CD14-positive monocyte (primary cell): ENCODE results near the gene CEP20. TPM values are rescaled to one million over a fixed set of nuclear protein-coding genes. Genes with fewer than 3 reads are reported as not detected.

Experiments used
- DNase-seq, 3 donors: peaks; one replicate each; pipeline ENCODE4 v3.0.0-alpha.2; 2011 to 2022
- H2AFZ ChIP-seq: 2 replicates; pipeline ENCODE4 v1.6.0; 2012; ENCODE audit warnings: mild to moderate bottlenecking, low read depth, low read length, inconsistent platforms; ENCODE audit not compliant: insufficient read depth, poor library complexity, severe bottlenecking
- H3K27ac ChIP-seq, 2 donors: 1 replicate in 1 of 2; 2 replicates in 1 of 2; pipeline ENCODE4 v1.5.1; 2012 to 2013; ENCODE audit warnings: low read length in 2 of 2, control low read depth in 1 of 2, inconsistent platforms in 1 of 2, low read depth in 1 of 2, mild to moderate bottlenecking in 1 of 2
- H3K27me3 ChIP-seq, 2 donors: one replicate each; pipeline versions ENCODE4 v1.6.0 to v1.6.1; 2011 to 2013; ENCODE audit warnings: low read length in 2 of 2; ENCODE audit not compliant: control insufficient read depth in 2 of 2, insufficient read depth in 2 of 2
- H3K36me3 ChIP-seq, 2 donors: replicated peaks in 1 of 2; 1 replicate in 1 of 2; 2 replicates in 1 of 2; pipeline versions ENCODE4 v1.5.1 to v1.6.1; 2012 to 2013; ENCODE audit warnings: low read length in 2 of 2, control low read depth in 1 of 2, inconsistent platforms in 1 of 2, mild to moderate bottlenecking in 1 of 2; ENCODE audit not compliant: insufficient read depth in 2 of 2, control insufficient read depth in 1 of 2
- H3K4me1 ChIP-seq, 2 donors: 1 replicate in 1 of 2; 2 replicates in 1 of 2; pipeline versions ENCODE4 v1.5.1 to v1.6.1; 2012 to 2013; ENCODE audit warnings: low read length in 2 of 2, control low read depth in 1 of 2, inconsistent platforms in 1 of 2, mild to moderate bottlenecking in 1 of 2, moderate library complexity in 1 of 2; ENCODE audit not compliant: insufficient read depth in 2 of 2, control insufficient read depth in 1 of 2
- H3K4me2 ChIP-seq: replicated peaks from 2 replicates; pipeline ENCODE3; 2012; ENCODE audit warnings: low read length, moderate library complexity, mild to moderate bottlenecking; ENCODE audit not compliant: poor library complexity, severe bottlenecking; ENCODE audit errors: extremely low read depth
- H3K4me3 ChIP-seq, 3 experiments: fragments of 200-600 bp in 1 of 3; sonication (generic) in 1 of 3; replicated peaks in 1 of 3; 1 replicate in 2 of 3; 2 replicates in 1 of 3; pipeline ENCODE4 v1.5.1; 2011 to 2013; ENCODE audit warnings: low read length in 3 of 3, mild to moderate bottlenecking in 3 of 3, control low read depth in 2 of 3, low read depth in 2 of 3, inconsistent platforms in 1 of 3, moderate library complexity in 1 of 3
- H3K79me2 ChIP-seq: 2 replicates; pipeline ENCODE4 v1.6.0; 2012; ENCODE audit warnings: mild to moderate bottlenecking, control low read depth, inconsistent platforms, low read length, moderate library complexity; ENCODE audit not compliant: insufficient read depth
- H3K9ac ChIP-seq: 2 replicates; pipeline ENCODE4 v1.6.0; 2017; ENCODE audit warnings: low read length, mild to moderate bottlenecking; ENCODE audit not compliant: insufficient read depth, poor library complexity, severe bottlenecking
- H3K9me3 ChIP-seq, 2 donors: replicated peaks in 1 of 2; 1 replicate in 1 of 2; 2 replicates in 1 of 2; pipeline versions ENCODE4 v1.5.1 to v1.6.1; 2012 to 2013; ENCODE audit warnings: low read length in 2 of 2, control low read depth in 1 of 2; ENCODE audit not compliant: control insufficient read depth in 1 of 2, insufficient read depth in 1 of 2
- H4K20me1 ChIP-seq: 2 replicates; pipeline ENCODE4 v1.6.0; 2012; ENCODE audit warnings: mild to moderate bottlenecking, low read length, control low read depth, moderate library complexity; ENCODE audit not compliant: insufficient read depth
- H3K27ac Mint-ChIP-seq, 7 donors: one replicate each; pipeline ENCODE4 v1.8.0; 2020; ENCODE audit warnings: mild to moderate bottlenecking in 7 of 7, mixed read lengths in 7 of 7, moderate library complexity in 6 of 7, inconsistent platforms in 2 of 7
- H3K27me3 Mint-ChIP-seq, 3 donors: one replicate each; pipeline ENCODE4 v1.8.0; 2021 to 2022; ENCODE audit warnings: low read depth in 3 of 3, mild to moderate bottlenecking in 3 of 3, mixed read lengths in 3 of 3, moderate library complexity in 3 of 3, inconsistent platforms in 1 of 3
- H3K36me3 Mint-ChIP-seq, 2 donors: one replicate each; pipeline ENCODE4 v1.8.0; 2020; ENCODE audit warnings: mixed read lengths in 2 of 2, inconsistent platforms in 1 of 2, mild to moderate bottlenecking in 1 of 2
- H3K4me1 Mint-ChIP-seq: one replicate; pipeline ENCODE4 v1.8.0; 2020; ENCODE audit warnings: mild to moderate bottlenecking, mixed read lengths
- H3K4me3 Mint-ChIP-seq, 2 donors: one replicate each; pipeline ENCODE4 v1.8.0; 2020; ENCODE audit warnings: mild to moderate bottlenecking in 2 of 2, mixed read lengths in 2 of 2, moderate library complexity in 1 of 2
- H3K9me3 Mint-ChIP-seq, 7 donors: one replicate each; pipeline ENCODE4 v1.8.0; 2020 to 2022; ENCODE audit warnings: mixed read lengths in 7 of 7, mild to moderate bottlenecking in 6 of 7, moderate library complexity in 6 of 7, inconsistent platforms in 2 of 7
- CTCF ChIP-seq: fragments of 200-600 bp; IDR thresholded peaks from one replicate; pipeline ENCODE4 v1.8.0; 2022; ENCODE audit warnings: antibody characterized with exemption, mild to moderate bottlenecking
- WGBS: methylation state at CpG from one replicate; pipeline ENCODE4 v1.1.5; 2013; ENCODE audit warnings: missing lambda C conversion rate; ENCODE audit not compliant: insufficient coverage; 5-methylcytosine and 5-hydroxymethylcytosine counted together
- intact Hi-C, 2 donors: fragments of 100-400 bp; cut with micrococcal nuclease; formaldehyde crosslinking; loops; one replicate each; pipeline versions ENCODE4 v1.15.0 to v1.15.1; 2023
- polyA plus RNA-seq, 3 donors: library from polyadenylated mRNA; depleted of rRNA in 1 of 3; unstranded in 2 of 3; stranded (reverse) in 1 of 3; fragments of 300-500 nt in 2 of 3; fragments of >200 nt in 1 of 3; fragmentation: Illumina TruSeq in 2 of 3; gene quantifications; 1 replicate in 2 of 3; 2 replicates in 1 of 3; pipeline ENCODE4 v1.2.3, GENCODE V29; 2012 to 2021

Gene CEP20
- polyA plus RNA-seq, 3 donors: 11.6 to 27.3 (median 24.7) TPM

DNA sequence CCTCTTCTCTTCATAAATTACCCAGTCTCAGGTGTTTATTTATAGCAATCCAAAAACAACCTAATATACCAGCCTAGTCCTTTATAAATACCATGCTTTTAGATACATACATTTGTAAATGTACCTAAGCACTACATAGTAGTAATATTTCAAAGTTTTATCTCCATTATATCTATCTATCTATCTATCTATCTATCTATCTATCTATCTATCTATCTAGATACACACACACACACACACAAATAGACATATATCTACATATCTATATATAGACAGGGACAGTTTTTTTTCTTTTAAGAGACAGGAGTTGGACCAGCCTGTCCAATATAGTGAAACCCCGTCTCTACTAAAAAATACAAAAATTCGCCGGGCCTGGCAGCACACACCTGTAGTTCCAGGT is 5.8 kb downstream of the CEP20 start:
- no CpG with 5 or more reads among the region's 3 CpGs for WGBS
- no peak for TF ChIP-seq CTCF
- DNase-seq: no peak
- peaks cover 47 to 48% of the 10 kb centered on the region in 2 donors for H3K36me3 Mint-ChIP-seq
- H3K27ac Mint-ChIP-seq: no peak overlapping the region
- intact Hi-C loops: loop anchor here in 1 of 2 donors (10.0 kb wide), 1 partner anchor 1248 kb away; the partner anchor contains the start of genes BFAR and PARN
- no peaks in the 10 kb centered on the region for H3K9me3 Mint-ChIP-seq
- Histone ChIP-seq H3K4me1 (peaks cover 10 to 15% of the 10 kb centered on the region in 2 donors), H3K79me2 (peaks cover 75% of the 10 kb centered on the region), H3K27me3 (no peaks in the 10 kb centered on the region), H3K9ac (no peak overlapping the region), H3K27ac (no peak overlapping the region), H3K4me3 (no peak overlapping the region), H3K36me3 (peaks cover 33 to 63% of the 10 kb centered on the region in 2 donors), H2AFZ (no peak overlapping the region), H4K20me1 (no peaks in the 10 kb centered on the region), H3K4me2 (no peak overlapping the region), H3K9me3 (no peaks in the 10 kb centered on the region)
- peaks cover 0 to 2% (median 0%) of the 10 kb centered on the region in 3 donors for H3K27me3 Mint-ChIP-seq
- no peak overlapping the region for H3K4me3 Mint-ChIP-seq
- H3K4me1 Mint-ChIP-seq: peaks cover 36% of the 10 kb centered on the region

DNA sequence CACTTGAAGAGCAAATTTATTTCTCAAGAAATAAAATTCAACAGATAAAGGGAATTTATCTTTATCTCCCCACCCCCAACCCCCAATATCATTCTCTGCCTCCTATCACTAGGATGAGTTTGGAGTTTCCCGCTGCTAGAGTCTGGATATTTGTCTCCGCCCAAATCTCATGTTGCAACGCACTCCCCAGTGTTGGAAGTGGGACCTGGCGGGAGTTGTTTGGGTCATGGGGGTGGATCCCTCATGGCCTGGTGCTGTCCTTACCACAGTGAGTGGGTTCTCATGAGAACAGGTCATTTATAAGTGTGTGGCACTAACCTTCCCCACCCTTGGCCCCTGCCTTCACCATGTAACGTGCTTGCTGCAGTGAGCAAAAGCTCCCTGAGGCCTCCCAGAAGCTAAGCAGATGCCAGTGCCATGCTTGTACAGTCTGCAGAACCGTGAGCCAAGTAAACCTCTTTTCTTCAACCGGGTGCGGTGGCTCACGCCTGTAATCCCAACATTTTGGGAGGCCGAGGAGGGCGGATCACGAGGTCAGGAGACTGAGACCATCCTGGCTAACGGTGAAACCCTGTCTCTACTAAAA is 6.5 kb downstream of the CEP20 start:
- H2AFZ ChIP-seq: no peak overlapping the region
- WGBS: 95% methylated on average over 12 of the region's 13 CpGs
- H3K36me3 ChIP-seq: peaks cover 40 to 69% of the 10 kb centered on the region in 2 donors
- no peaks in the 10 kb centered on the region for H3K9me3 ChIP-seq
- H3K27ac ChIP-seq: peak overlapping the region in 1 of 2 donors; percentile 41
- no peak for DNase-seq
- Mint-ChIP-seq H3K27ac (peak overlapping the region; percentile 26 to 72 (median 58)), H3K4me1 (peaks cover 31% of the 10 kb centered on the region), H3K27me3 (peaks cover 0 to 2% (median 0%) of the 10 kb centered on the region in 3 donors), H3K36me3 (peaks cover 52 to 55% of the 10 kb centered on the region in 2 donors), H3K4me3 (no peak overlapping the region), H3K9me3 (no peaks in the 10 kb centered on the region)
- intact Hi-C loops: loop anchor here in 1 of 2 donors (10.0 kb wide), 1 partner anchor 1247 kb away; the partner anchor contains the start of genes BFAR and PARN
- no peak overlapping the region for H3K9ac ChIP-seq
- H3K27me3 ChIP-seq: no peaks in the 10 kb centered on the region
- TF ChIP-seq CTCF: no peak
- no peaks in the 10 kb centered on the region for H4K20me1 ChIP-seq
- no peak overlapping the region for H3K4me3 ChIP-seq
- no peak overlapping the region for H3K4me2 ChIP-seq
- H3K4me1 ChIP-seq: peaks cover 7 to 8% of the 10 kb centered on the region in 2 donors
- H3K79me2 ChIP-seq: peaks cover 68% of the 10 kb centered on the region
